GM18517 (cell line): ENCODE data around the gene CYP2A7.
"Not testable (repeated sequence)": the region's sequence is repeated elsewhere in the genome, so short reads cannot be mapped to it uniquely, and the experiment has no call there.

Experiments
- ATAC-seq: cut with Tn5 transposase; IDR thresholded peaks from one replicate; pipeline ENCODE4 v1.9.1; 2021; ENCODE audit warnings: mild to moderate bottlenecking, moderate library complexity; ENCODE audit not compliant: unreplicated experiment

CYP2A7 gene

GRCh38 chr19:40843653-40844052 lies 38.4 kb downstream of the CYP2A7 start:
- not testable (repeated sequence) for ATAC-seq

GRCh38 chr19:40842997-40843652 lies 38.9 kb downstream of the CYP2A7 start:
- ATAC-seq: not testable (repeated sequence)

GRCh38 chr19:40842012-40842411 lies 40.0 kb downstream of the CYP2A7 start:
- not testable (repeated sequence) for ATAC-seq

GRCh38 chr19:40838477-40838876 lies 43.6 kb downstream of the CYP2A7 start:
- ATAC-seq: not testable (repeated sequence)

- ATAC-seq: no peak
These were observed 45.1 kb downstream of the CYP2A7 start for GRCh38 chr19:40836754-40837429.

- not testable (repeated sequence) for ATAC-seq
These were observed 48.1 kb downstream of the CYP2A7 start for GRCh38 chr19:40833728-40834533.

GRCh38 chr19:40832431-40832790 lies 49.6 kb downstream of the CYP2A7 start:
- not testable (repeated sequence) for ATAC-seq

- no peak for ATAC-seq
These were observed 50.3 kb downstream of the CYP2A7 start for GRCh38 chr19:40831502-40832430.

- ATAC-seq: not testable (repeated sequence)
These were observed 51.3 kb downstream of the CYP2A7 start for GRCh38 chr19:40830741-40831140.

GRCh38 chr19:40829205-40829604 lies 52.8 kb downstream of the CYP2A7 start:
- ATAC-seq: no peak

GRCh38 chr19:40827386-40828247 lies 54.4 kb downstream of the CYP2A7 start:
- no peak for ATAC-seq

- ATAC-seq: not testable (repeated sequence)
These were observed 55.2 kb downstream of the CYP2A7 start for GRCh38 chr19:40826699-40827385.

GRCh38 chr19:40826312-40826698 lies 55.7 kb downstream of the CYP2A7 start:
- not testable (repeated sequence) for ATAC-seq

- ATAC-seq: not testable (repeated sequence)
These were observed 56.5 kb downstream of the CYP2A7 start for GRCh38 chr19:40825460-40826095.
